ENCODE measurements around the gene DNAJA3. TPM values are rescaled to one million over a fixed set of nuclear protein-coding genes. Genes with fewer than 3 reads are reported as not detected.

The DNAJA3 gene
- total and polyA plus RNA-seq, 9 of the 15 experiments (the other 6 are each of a cell fraction or from before 2014, with no cell fraction given): 8.1 to 105 (median 79.0) TPM

- TF ChIP-seq CREB5 (CRISPR knock-in tag; IDR thresholded peaks at IDR 0.05) (no peak), ZNF780A (CRISPR knock-in tag; IDR thresholded peaks at IDR 0.05) (no peak), PATZ1 (CRISPR knock-in tag; IDR thresholded peaks at IDR 0.05; ENCODE audit: borderline replicate concordance) (no peak), RBM14 (IDR thresholded peaks at IDR 0.05; ENCODE audit: borderline replicate concordance, insufficient read depth, low read depth, low read length) (no peak), PYGO2 (tag; IDR thresholded peaks at IDR 0.05) (no peak), KAT2B (IDR thresholded peaks at IDR 0.05; ENCODE audit: low read depth, low read length) (no peak), ZNF583 (CRISPR knock-in tag; IDR thresholded peaks at IDR 0.05) (no peak), ZSCAN29 (IDR thresholded peaks at IDR 0.05) (no peak), TOE1 (IDR thresholded peaks at IDR 0.05; ENCODE audit: borderline replicate concordance) (no peak), TOE1 (CRISPR knock-in tag; IDR thresholded peaks at IDR 0.05; ENCODE audit: borderline replicate concordance, low read depth) (peak; percentile 71; the same call in 1 of the 2 replicates), BMI1 (IDR thresholded peaks at IDR 0.05; ENCODE audit: low read length) (no peak), SNAPC5 (CRISPR knock-in tag; IDR thresholded peaks at IDR 0.05) (no peak), HMG20A (CRISPR knock-in tag; conservative IDR thresholded peaks at IDR 0.05) (no peak)
- TF ChIP-seq, protein P1, sequence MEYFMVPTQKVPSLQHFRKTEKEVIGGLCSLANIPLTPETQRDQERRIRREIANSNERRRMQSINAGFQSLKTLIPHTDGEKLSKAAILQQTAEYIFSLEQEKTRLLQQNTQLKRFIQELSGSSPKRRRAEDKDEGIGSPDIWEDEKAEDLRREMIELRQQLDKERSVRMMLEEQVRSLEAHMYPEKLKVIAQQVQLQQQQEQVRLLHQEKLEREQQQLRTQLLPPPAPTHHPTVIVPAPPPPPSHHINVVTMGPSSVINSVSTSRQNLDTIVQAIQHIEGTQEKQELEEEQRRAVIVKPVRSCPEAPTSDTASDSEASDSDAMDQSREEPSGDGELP (CRISPR knock-in tag; IDR thresholded peaks at IDR 0.05; ENCODE audit: borderline replicate concordance): peak; percentile 68; the same call in 1 of the 2 replicates
- TF ChIP-seq, protein P2, sequence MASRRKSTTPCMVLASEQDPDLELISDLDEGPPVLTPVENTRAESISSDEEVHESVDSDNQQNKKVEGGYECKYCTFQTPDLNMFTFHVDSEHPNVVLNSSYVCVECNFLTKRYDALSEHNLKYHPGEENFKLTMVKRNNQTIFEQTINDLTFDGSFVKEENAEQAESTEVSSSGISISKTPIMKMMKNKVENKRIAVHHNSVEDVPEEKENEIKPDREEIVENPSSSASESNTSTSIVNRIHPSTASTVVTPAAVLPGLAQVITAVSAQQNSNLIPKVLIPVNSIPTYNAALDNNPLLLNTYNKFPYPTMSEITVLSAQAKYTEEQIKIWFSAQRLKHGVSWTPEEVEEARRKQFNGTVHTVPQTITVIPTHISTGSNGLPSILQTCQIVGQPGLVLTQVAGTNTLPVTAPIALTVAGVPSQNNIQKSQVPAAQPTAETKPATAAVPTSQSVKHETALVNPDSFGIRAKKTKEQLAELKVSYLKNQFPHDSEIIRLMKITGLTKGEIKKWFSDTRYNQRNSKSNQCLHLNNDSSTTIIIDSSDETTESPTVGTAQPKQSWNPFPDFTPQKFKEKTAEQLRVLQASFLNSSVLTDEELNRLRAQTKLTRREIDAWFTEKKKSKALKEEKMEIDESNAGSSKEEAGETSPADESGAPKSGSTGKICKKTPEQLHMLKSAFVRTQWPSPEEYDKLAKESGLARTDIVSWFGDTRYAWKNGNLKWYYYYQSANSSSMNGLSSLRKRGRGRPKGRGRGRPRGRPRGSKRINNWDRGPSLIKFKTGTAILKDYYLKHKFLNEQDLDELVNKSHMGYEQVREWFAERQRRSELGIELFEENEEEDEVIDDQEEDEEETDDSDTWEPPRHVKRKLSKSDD (conservative IDR thresholded peaks at IDR 0.05; ENCODE audit: low read length): no peak
- TF ChIP-seq, protein P3, sequence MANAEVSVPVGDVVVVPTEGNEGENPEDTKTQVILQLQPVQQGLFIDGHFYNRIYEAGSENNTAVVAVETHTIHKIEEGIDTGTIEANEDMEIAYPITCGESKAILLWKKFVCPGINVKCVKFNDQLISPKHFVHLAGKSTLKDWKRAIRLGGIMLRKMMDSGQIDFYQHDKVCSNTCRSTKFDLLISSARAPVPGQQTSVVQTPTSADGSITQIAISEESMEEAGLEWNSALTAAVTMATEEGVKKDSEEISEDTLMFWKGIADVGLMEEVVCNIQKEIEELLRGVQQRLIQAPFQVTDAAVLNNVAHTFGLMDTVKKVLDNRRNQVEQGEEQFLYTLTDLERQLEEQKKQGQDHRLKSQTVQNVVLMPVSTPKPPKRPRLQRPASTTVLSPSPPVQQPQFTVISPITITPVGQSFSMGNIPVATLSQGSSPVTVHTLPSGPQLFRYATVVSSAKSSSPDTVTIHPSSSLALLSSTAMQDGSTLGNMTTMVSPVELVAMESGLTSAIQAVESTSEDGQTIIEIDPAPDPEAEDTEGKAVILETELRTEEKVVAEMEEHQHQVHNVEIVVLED (CRISPR knock-in tag; IDR thresholded peaks at IDR 0.05): peak; percentile 92
Observed at GRCh38 chr16:4425378-4426020, at the start of gene DNAJA3 (continued).
